ENCODE measurements around the gene SETD4. TPM values are rescaled to one million over a fixed set of nuclear protein-coding genes. Genes with fewer than 3 reads are reported as not detected.

The SETD4 gene
- polyA plus RNA-seq (2013, experiment 1 of 2) = 20.6 TPM
- polyA plus RNA-seq (2013, experiment 2 of 2) = 22.2 TPM

- H3K36me3 ChIP-seq (ENCODE audit: control insufficient read depth, insufficient read depth, low read length) = peaks cover 3% of the 10 kb centered on the region
- H3K27ac ChIP-seq (ENCODE audit: low read depth, low read length) = peak within 1 kb of the TSS; percentile 92
- H3K18ac ChIP-seq (ENCODE audit: low read length) = peak within 1 kb of the TSS; percentile 91
- peak within 1 kb of the TSS; percentile 74 for H4K5ac ChIP-seq (ENCODE audit: low read length)
- peak within 1 kb of the TSS; percentile 70 for H3K4me2 ChIP-seq (ENCODE audit: low read length)
- H3K56ac ChIP-seq (ENCODE audit: low read length) = peak within 1 kb of the TSS; percentile 100
- no peaks in the 10 kb centered on the region for H3K79me2 ChIP-seq (ENCODE audit: control insufficient read depth, insufficient read depth, low read length)
- peak within 1 kb of the TSS; percentile 99 for H3K4me3 ChIP-seq (ENCODE audit: low read length)
- peak within 1 kb of the TSS; percentile 92 for H3K23ac ChIP-seq (ENCODE audit: low read length)
- no peak within 1 kb of the TSS for H2AK5ac ChIP-seq (ENCODE audit: low read length)
- no peaks in the 10 kb centered on the region for H3K27me3 ChIP-seq (ENCODE audit: insufficient read depth, low read length, poor library complexity)
- no peak within 1 kb of the TSS for H2BK120ac ChIP-seq (ENCODE audit: low read depth, low read length)
- no peak within 1 kb of the TSS for H2BK15ac ChIP-seq (replicated peaks; ENCODE audit: low read depth)
- peak within 1 kb of the TSS; percentile 61 for H2BK5ac ChIP-seq (ENCODE audit: low read length)
- DNase-seq = peak; percentile 98
- H3K9ac ChIP-seq (ENCODE audit: low read length) = peak within 1 kb of the TSS; percentile 95
- no CpG with 5 or more reads among the region's 57 CpGs for WGBS (ENCODE audit: extremely low coverage, insufficient coverage, low lambda C conversion rate)
- no peaks in the 10 kb centered on the region for H3K4me1 ChIP-seq (ENCODE audit: control insufficient read depth, low read depth, low read length)
- peaks cover 6% of the 10 kb centered on the region for H3K79me1 ChIP-seq (ENCODE audit: low read length)
- peak within 1 kb of the TSS; percentile 77 for H3K4ac ChIP-seq (ENCODE audit: low read depth, low read length)
- peak within 1 kb of the TSS; percentile 69 for H4K8ac ChIP-seq (ENCODE audit: low read depth, low read length)
Measured at GRCh38 chr21:36060159-36060921, at the start of gene SETD4. SETD4 (minus strand) TSS chr21:36060526; CDS start chr21:36058888, 1,638 bp downstream.

- Histone ChIP-seq H2BK5ac (ENCODE audit: low read length) (no peak overlapping the region), H3K18ac (ENCODE audit: low read length) (no peak overlapping the region), H3K4me2 (ENCODE audit: low read length) (no peak overlapping the region), H3K79me2 (ENCODE audit: control insufficient read depth, insufficient read depth, low read length) (no peaks in the 10 kb centered on the region), H4K8ac (ENCODE audit: low read depth, low read length) (no peak overlapping the region), H3K4me3 (ENCODE audit: low read length) (no peak overlapping the region), H3K79me1 (ENCODE audit: low read length) (no peaks in the 10 kb centered on the region), H3K4ac (ENCODE audit: low read depth, low read length) (no peak overlapping the region), H3K27ac (ENCODE audit: low read depth, low read length) (no peak overlapping the region), H3K27me3 (ENCODE audit: insufficient read depth, low read length, poor library complexity) (no peaks in the 10 kb centered on the region), H2BK15ac (replicated peaks; ENCODE audit: low read depth) (no peak overlapping the region), H2BK120ac (ENCODE audit: low read depth, low read length) (no peak overlapping the region), H3K4me1 (ENCODE audit: control insufficient read depth, low read depth, low read length) (peaks cover 4% of the 10 kb centered on the region), H3K9ac (ENCODE audit: low read length) (no peak overlapping the region), H3K23ac (ENCODE audit: low read length) (no peak overlapping the region), H2AK5ac (ENCODE audit: low read length) (no peak overlapping the region), H3K36me3 (ENCODE audit: control insufficient read depth, insufficient read depth, low read length) (no peaks in the 10 kb centered on the region), H3K56ac (ENCODE audit: low read length) (no peak overlapping the region), H4K5ac (ENCODE audit: low read length) (no peak overlapping the region)
- DNase-seq = no peak
- no CpG with 5 or more reads among the region's 10 CpGs for WGBS (ENCODE audit: extremely low coverage, insufficient coverage, low lambda C conversion rate)
Measured at GRCh38 chr21:36109868-36110267, 49.5 kb upstream of the SETD4 start.

- Histone ChIP-seq H3K18ac (ENCODE audit: low read length) (peak overlapping the region; percentile 25), H3K56ac (ENCODE audit: low read length) (peak overlapping the region; percentile 89), H3K4me2 (ENCODE audit: low read length) (peak overlapping the region; percentile 19), H3K79me2 (ENCODE audit: control insufficient read depth, insufficient read depth, low read length) (no peaks in the 10 kb centered on the region), H3K9ac (ENCODE audit: low read length) (peak overlapping the region; percentile 76), H3K4ac (ENCODE audit: low read depth, low read length) (peak overlapping the region; percentile 5), H3K27ac (ENCODE audit: low read depth, low read length) (peak overlapping the region; percentile 25), H2BK15ac (replicated peaks; ENCODE audit: low read depth) (no peak overlapping the region), H3K23ac (ENCODE audit: low read length) (no peak overlapping the region), H3K79me1 (ENCODE audit: low read length) (no peaks in the 10 kb centered on the region), H4K8ac (ENCODE audit: low read depth, low read length) (no peak overlapping the region), H4K5ac (ENCODE audit: low read length) (no peak overlapping the region), H2BK120ac (ENCODE audit: low read depth, low read length) (no peak overlapping the region), H3K36me3 (ENCODE audit: control insufficient read depth, insufficient read depth, low read length) (no peaks in the 10 kb centered on the region), H3K4me1 (ENCODE audit: control insufficient read depth, low read depth, low read length) (peaks cover 4% of the 10 kb centered on the region), H3K4me3 (ENCODE audit: low read length) (peak overlapping the region; percentile 1), H2AK5ac (ENCODE audit: low read length) (peak overlapping the region; percentile 56), H3K27me3 (ENCODE audit: insufficient read depth, low read length, poor library complexity) (no peaks in the 10 kb centered on the region), H2BK5ac (ENCODE audit: low read length) (peak overlapping the region; percentile 64)
- peak; percentile 38 for DNase-seq
- no CpG with 5 or more reads among the region's 4 CpGs for WGBS (ENCODE audit: extremely low coverage, insufficient coverage, low lambda C conversion rate)
Measured at GRCh38 chr21:36105327-36105842, 45.1 kb upstream of the SETD4 start.

- peak overlapping the region; percentile 25 for H3K18ac ChIP-seq (ENCODE audit: low read length)
- H3K4me3 ChIP-seq (ENCODE audit: low read length) = peak overlapping the region; percentile 1
- no CpG with 5 or more reads among the region's 29 CpGs for WGBS (ENCODE audit: extremely low coverage, insufficient coverage, low lambda C conversion rate)
Measured at GRCh38 chr21:36104317-36105300, 44.3 kb upstream of the SETD4 start.

GRCh38 chr21:36103434-36103833 is 43.1 kb upstream of the SETD4 start:
- H3K23ac ChIP-seq (ENCODE audit: low read length) = no peak overlapping the region
- peak; percentile 41 for DNase-seq
- no peak overlapping the region for H3K56ac ChIP-seq (ENCODE audit: low read length)
- H3K4me3 ChIP-seq (ENCODE audit: low read length) = no peak overlapping the region
- no peaks in the 10 kb centered on the region for H3K27me3 ChIP-seq (ENCODE audit: insufficient read depth, low read length, poor library complexity)
- H3K4ac ChIP-seq (ENCODE audit: low read depth, low read length) = no peak overlapping the region
- no peak overlapping the region for H2BK15ac ChIP-seq (replicated peaks; ENCODE audit: low read depth)
- no peaks in the 10 kb centered on the region for H3K79me1 ChIP-seq (ENCODE audit: low read length)
- H3K27ac ChIP-seq (ENCODE audit: low read depth, low read length) = no peak overlapping the region
- H3K4me2 ChIP-seq (ENCODE audit: low read length) = no peak overlapping the region
- H2AK5ac ChIP-seq (ENCODE audit: low read length) = no peak overlapping the region
- no peak overlapping the region for H4K8ac ChIP-seq (ENCODE audit: low read depth, low read length)
- H3K4me1 ChIP-seq (ENCODE audit: control insufficient read depth, low read depth, low read length) = peaks cover 4% of the 10 kb centered on the region
- H2BK5ac ChIP-seq (ENCODE audit: low read length) = no peak overlapping the region
- H2BK120ac ChIP-seq (ENCODE audit: low read depth, low read length) = no peak overlapping the region
- H3K9ac ChIP-seq (ENCODE audit: low read length) = no peak overlapping the region
- no peaks in the 10 kb centered on the region for H3K36me3 ChIP-seq (ENCODE audit: control insufficient read depth, insufficient read depth, low read length)
- H4K5ac ChIP-seq (ENCODE audit: low read length) = no peak overlapping the region
- no peaks in the 10 kb centered on the region for H3K79me2 ChIP-seq (ENCODE audit: control insufficient read depth, insufficient read depth, low read length)
- H3K18ac ChIP-seq (ENCODE audit: low read length) = no peak overlapping the region

More at GRCh38 chr21:36104317-36105300, 44.3 kb upstream of the SETD4 start:
- Histone ChIP-seq H3K9ac (ENCODE audit: low read length) (peak overlapping the region; percentile 76), H3K27ac (ENCODE audit: low read depth, low read length) (peak overlapping the region; percentile 25), H3K4ac (ENCODE audit: low read depth, low read length) (peak overlapping the region; percentile 56), H3K4me2 (ENCODE audit: low read length) (peak overlapping the region; percentile 19), H4K8ac (ENCODE audit: low read depth, low read length) (no peak overlapping the region), H3K79me1 (ENCODE audit: low read length) (no peaks in the 10 kb centered on the region), H2BK15ac (replicated peaks; ENCODE audit: low read depth) (no peak overlapping the region), H3K36me3 (ENCODE audit: control insufficient read depth, insufficient read depth, low read length) (no peaks in the 10 kb centered on the region), H4K5ac (ENCODE audit: low read length) (no peak overlapping the region), H3K4me1 (ENCODE audit: control insufficient read depth, low read depth, low read length) (peaks cover 4% of the 10 kb centered on the region), H3K27me3 (ENCODE audit: insufficient read depth, low read length, poor library complexity) (no peaks in the 10 kb centered on the region), H2AK5ac (ENCODE audit: low read length) (peak overlapping the region; percentile 56), H3K56ac (ENCODE audit: low read length) (peak overlapping the region; percentile 89), H3K79me2 (ENCODE audit: control insufficient read depth, insufficient read depth, low read length) (no peaks in the 10 kb centered on the region), H3K23ac (ENCODE audit: low read length) (no peak overlapping the region), H2BK5ac (ENCODE audit: low read length) (peak overlapping the region; percentile 64), H2BK120ac (ENCODE audit: low read depth, low read length) (no peak overlapping the region)
- DNase-seq = peak; percentile 81
